ENCODE data around the gene NOS1. TPM values are rescaled to one million over a fixed set of nuclear protein-coding genes. Genes with fewer than 3 reads are reported as not detected.

NOS1 gene
- total RNA-seq, 4 donors from 2014 or later, result not detected

GRCh38 chr12:117342682-117343081, 18.7 kb downstream of the NOS1 start:
- TF ChIP-seq CTCF (IDR thresholded peaks at IDR 0.05; ENCODE audit: low read depth), result no peak

GRCh38 chr12:117342247-117342646, 19.2 kb downstream of the NOS1 start:
- TF ChIP-seq CTCF (IDR thresholded peaks at IDR 0.05; ENCODE audit: low read depth), result no peak

GRCh38 chr12:117339104-117339503, 22.3 kb downstream of the NOS1 start:
- no peak for TF ChIP-seq CTCF (IDR thresholded peaks at IDR 0.05; ENCODE audit: low read depth)

GRCh38 chr12:117334855-117335587, 26.4 kb downstream of the NOS1 start:
- TF ChIP-seq CTCF (IDR thresholded peaks at IDR 0.05; ENCODE audit: low read depth), result no peak

GRCh38 chr12:117334051-117334450, 27.4 kb downstream of the NOS1 start:
- TF ChIP-seq CTCF (IDR thresholded peaks at IDR 0.05; ENCODE audit: low read depth), result no peak

- TF ChIP-seq CTCF (IDR thresholded peaks at IDR 0.05; ENCODE audit: low read depth), result no peak
Observed at GRCh38 chr12:117333331-117333881, 28.0 kb downstream of the NOS1 start.

- TF ChIP-seq CTCF (IDR thresholded peaks at IDR 0.05; ENCODE audit: low read depth), result no peak
Observed at GRCh38 chr12:117331691-117332090, 29.7 kb downstream of the NOS1 start.
